Stomach (tissue), 4 donors: Measurements from ENCODE around the gene COBL.

Experiments
- POLR2A ChIP-seq, 4 donors: fragments of 450-650 bp; IDR thresholded peaks; one replicate each; pipeline ENCODE4 v1.6.1; 2016; ENCODE audit warnings: antibody characterized with exemption in 4 of 4, control low read depth in 2 of 4, mild to moderate bottlenecking in 1 of 4, moderate library complexity in 1 of 4
- POLR2AphosphoS5 ChIP-seq, 3 donors: sonication (generic); formaldehyde crosslinking; IDR thresholded peaks; one replicate each; pipeline ENCODE4 v1.6.1; 2016; ENCODE audit warnings: antibody characterized with exemption in 3 of 3
- TF ChIP-seq, protein P1 (sequence below), 7 experiments: fragments of 450-650 bp in 4 of 7; fragments of 200-600 bp in 3 of 7; sonication (generic) in 3 of 7; IDR thresholded peaks; one replicate each; pipeline ENCODE4 v1.5.1; 2016 to 2019; ENCODE audit warnings: antibody characterized with exemption in 7 of 7, control low read depth in 2 of 7, mild to moderate bottlenecking in 1 of 7

DNA sequence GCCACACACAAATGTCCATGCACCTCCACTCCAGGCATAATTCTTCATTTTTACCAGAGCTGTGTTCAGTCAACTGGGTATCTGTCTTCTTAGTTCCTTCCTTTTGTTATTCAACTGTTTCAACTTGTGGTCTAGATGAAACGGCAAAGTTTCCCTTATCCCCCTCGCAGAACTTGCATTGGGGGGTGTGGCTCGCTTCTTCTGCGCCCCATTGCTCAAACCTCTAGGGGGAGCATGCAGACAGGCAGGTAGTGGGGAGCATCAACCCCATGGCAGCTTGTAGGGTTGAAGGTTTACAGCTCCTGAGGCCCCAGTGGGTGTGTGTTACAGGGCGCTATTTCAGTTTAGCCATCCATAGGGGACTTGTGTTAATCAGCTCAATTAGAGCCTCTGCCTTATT, 38.3 kb upstream of the COBL start:
- TF ChIP-seq POLR2A (IDR thresholded peaks at IDR 0.05) (no peak), POLR2AphosphoS5 (IDR thresholded peaks at IDR 0.05) (no peak)
- TF ChIP-seq, protein P1, sequence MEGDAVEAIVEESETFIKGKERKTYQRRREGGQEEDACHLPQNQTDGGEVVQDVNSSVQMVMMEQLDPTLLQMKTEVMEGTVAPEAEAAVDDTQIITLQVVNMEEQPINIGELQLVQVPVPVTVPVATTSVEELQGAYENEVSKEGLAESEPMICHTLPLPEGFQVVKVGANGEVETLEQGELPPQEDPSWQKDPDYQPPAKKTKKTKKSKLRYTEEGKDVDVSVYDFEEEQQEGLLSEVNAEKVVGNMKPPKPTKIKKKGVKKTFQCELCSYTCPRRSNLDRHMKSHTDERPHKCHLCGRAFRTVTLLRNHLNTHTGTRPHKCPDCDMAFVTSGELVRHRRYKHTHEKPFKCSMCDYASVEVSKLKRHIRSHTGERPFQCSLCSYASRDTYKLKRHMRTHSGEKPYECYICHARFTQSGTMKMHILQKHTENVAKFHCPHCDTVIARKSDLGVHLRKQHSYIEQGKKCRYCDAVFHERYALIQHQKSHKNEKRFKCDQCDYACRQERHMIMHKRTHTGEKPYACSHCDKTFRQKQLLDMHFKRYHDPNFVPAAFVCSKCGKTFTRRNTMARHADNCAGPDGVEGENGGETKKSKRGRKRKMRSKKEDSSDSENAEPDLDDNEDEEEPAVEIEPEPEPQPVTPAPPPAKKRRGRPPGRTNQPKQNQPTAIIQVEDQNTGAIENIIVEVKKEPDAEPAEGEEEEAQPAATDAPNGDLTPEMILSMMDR (IDR thresholded peaks at IDR 0.05), result no peak
